Measurements from ENCODE around the gene A1CF.

- TF ChIP-seq CTCF (IDR thresholded peaks at IDR 0.05; ENCODE audit: insufficient read depth, low read depth, low read length), result no peak
- no peak for TF ChIP-seq EZH2 (IDR thresholded peaks at IDR 0.05; ENCODE audit: insufficient read depth, low read length)
These were observed 22.7 kb downstream of the A1CF start for GRCh38 chr10:50862719-50863118.

Data from astrocyte (in vitro differentiated cells and primary cell).